K562 (cell line): ENCODE measurements around the gene CLSTN1. TPM values are rescaled to one million over a fixed set of nuclear protein-coding genes. Genes with fewer than 3 reads are reported as not detected.

Source experiments
- ARHGAP35 ChIP-seq: fragments of 450-650 bp; IDR thresholded peaks from 2 replicates; pipeline ENCODE4 v1.6.1; 2018; ENCODE audit not compliant: partially characterized antibody
- BMI1 ChIP-seq: fragments of 150-350 bp; IDR thresholded peaks from 2 replicates; pipeline ENCODE4 v1.6.1; 2014; ENCODE audit warnings: low read length
- C11orf30 ChIP-seq: fragments of 450-650 bp; IDR thresholded peaks from 2 replicates; pipeline ENCODE4 v1.6.1; 2016; ENCODE audit warnings: low read depth, mild to moderate bottlenecking
- ETV1 ChIP-seq: fragments of 450-650 bp; conservative IDR thresholded peaks from 2 replicates; pipeline ENCODE4 v1.6.1; 2016; ENCODE audit warnings: missing genetic modification characterization, control low read depth, low read depth, missing compliant biosample characterization
- FOXM1 ChIP-seq, 2 experiments: fragments of 450-650 bp in 1 of 2; sonication (generic) in 1 of 2; formaldehyde crosslinking in 1 of 2; IDR thresholded peaks; 2 replicates each; pipeline versions ENCODE4 v1.6.1 to v1.9.0; 2017 to 2022; ENCODE audit warnings: low read depth in 2 of 2, mild to moderate bottlenecking in 2 of 2, missing genetic modification reagents in 1 of 2, moderate library complexity in 1 of 2
- KDM2B ChIP-seq: fragments of 250-450 bp; sonication (Bioruptor Pico); IDR thresholded peaks from 2 replicates; pipeline ENCODE4 v1.8.0; 2021; ENCODE audit warnings: mild to moderate bottlenecking, moderate library complexity
- LARP7 ChIP-seq: fragments of 450-650 bp; IDR thresholded peaks from 2 replicates; pipeline ENCODE4 v1.6.1; 2016
- LCOR ChIP-seq: sonication (generic); formaldehyde crosslinking; IDR thresholded peaks from 2 replicates; pipeline ENCODE4 v1.8.0; 2022; ENCODE audit warnings: mild to moderate bottlenecking, missing genetic modification reagents
- MYC ChIP-seq, 2 experiments: fragments of 250-450 bp in 1 of 2; sonication (Bioruptor Pico) in 1 of 2; IDR thresholded peaks; 2 replicates each; pipeline versions ENCODE4 v1.5.1 to v1.6.1; 2012 to 2021; ENCODE audit warnings: low read depth in 2 of 2, borderline replicate concordance in 1 of 2, improper control_type of control experiment in 1 of 2, low read length in 1 of 2, mild to moderate bottlenecking in 1 of 2, moderate library complexity in 1 of 2
- NCOA4 ChIP-seq: fragments of 450-650 bp; IDR thresholded peaks from 2 replicates; pipeline ENCODE4 v1.6.1; 2018; ENCODE audit warnings: mild to moderate bottlenecking; ENCODE audit not compliant: partially characterized antibody
- NEUROD1 ChIP-seq: fragments of 150-350 bp; IDR thresholded peaks from 2 replicates; pipeline ENCODE4 v1.6.1; 2014; ENCODE audit warnings: borderline replicate concordance, low read length, low read depth; ENCODE audit not compliant: partially characterized antibody
- NR4A1 ChIP-seq, 2 experiments: fragments of 250-450 bp in 1 of 2; fragments of 450-650 bp in 1 of 2; sonication (Bioruptor Pico) in 1 of 2; IDR thresholded peaks; 2 replicates each; pipeline versions ENCODE4 v1.4.0 to v1.6.1; 2016 to 2020; ENCODE audit warnings: mild to moderate bottlenecking in 2 of 2, missing compliant biosample characterization in 1 of 2, missing genetic modification characterization in 1 of 2, moderate library complexity in 1 of 2
- PHF20 ChIP-seq: fragments of 450-650 bp; IDR thresholded peaks from 2 replicates; pipeline ENCODE4 v1.6.1; 2018; ENCODE audit not compliant: partially characterized antibody
- RBFOX2 ChIP-seq: fragments of 200-400 bp; formaldehyde crosslinking; IDR thresholded peaks from 2 replicates; pipeline ENCODE4 v1.6.1; 2017; ENCODE audit warnings: low read depth, mild to moderate bottlenecking, low read length, moderate library complexity
- RFX1 ChIP-seq: fragments of 450-650 bp; IDR thresholded peaks from 2 replicates; pipeline ENCODE4 v1.6.1; 2016; ENCODE audit warnings: mild to moderate bottlenecking, moderate library complexity
- SMARCA4 ChIP-seq: fragments of 450-650 bp; IDR thresholded peaks from 2 replicates; pipeline ENCODE4 v1.6.1; 2016
- SMARCA5 ChIP-seq: fragments of 450-650 bp; IDR thresholded peaks from 2 replicates; pipeline ENCODE4 v1.6.1; 2016
- SNRNP70 ChIP-seq: fragments of 200-400 bp; formaldehyde crosslinking; optimal IDR thresholded peaks from 2 replicates; pipeline ENCODE3; 2017; ENCODE audit warnings: low read depth, low read length
- SPI1 ChIP-seq: IDR thresholded peaks from 2 replicates; pipeline ENCODE4 v1.6.1; 2011; ENCODE audit warnings: low read depth, low read length, control low read depth, borderline replicate concordance
- SREBF1 ChIP-seq: fragments of 150-350 bp; IDR thresholded peaks from 2 replicates; pipeline ENCODE4 v1.6.1; 2014; ENCODE audit warnings: antibody characterized with exemption, low read depth, low read length, borderline replicate concordance
- ZBTB33 ChIP-seq: sonication (generic); formaldehyde crosslinking; IDR thresholded peaks from 2 replicates; pipeline ENCODE4 v1.8.1; 2023; ENCODE audit warnings: mild to moderate bottlenecking, missing genetic modification reagents
- ZNF354B ChIP-seq: fragments of 250-450 bp; sonication (Bioruptor Pico); IDR thresholded peaks from 2 replicates; pipeline ENCODE4 v1.4.0; 2020
- polyA plus RNA-seq, 8 experiments: library from polyadenylated mRNA; depleted of rRNA in 4 of 8; stranded (reverse) in 5 of 8; unstranded in 3 of 8; fragments of >200 nt; fragmentation: Nextera tagmentation in 2 of 8; fragmentation: Illumina TruSeq in 1 of 8; extraction: Ambion mirVana in 2 of 8; extraction: Trizol in 1 of 8; gene quantifications; 2 replicates each; pipeline versions ENCODE4 v1.2.1 to v1.2.3, GENCODE V29; 2011 to 2014; ENCODE audit warnings: inconsistent platforms in 1 of 8, missing spikeins in 1 of 8
- total RNA-seq, 7 experiments: library from RNA; depleted of rRNA in 6 of 7; stranded (reverse); fragments of >200 nt in 6 of 7; fragmentation: Illumina TruSeq in 2 of 7; extraction: Trizol in 2 of 7; gene quantifications; 2 replicates each; pipeline versions ENCODE4 v1.2.1 to v1.2.3, GENCODE V29; 2011 to 2021; ENCODE audit warnings: low replicate concordance in 1 of 7
- TF ChIP-seq, protein P1 (sequence below): sonication (generic); formaldehyde crosslinking; IDR thresholded peaks from 2 replicates; pipeline ENCODE4 v1.8.0; 2022; ENCODE audit warnings: mild to moderate bottlenecking, low read depth, missing genetic modification reagents
- TF ChIP-seq, protein P2 (sequence below): sonication (generic); formaldehyde crosslinking; IDR thresholded peaks from 2 replicates; pipeline ENCODE4 v1.8.0; 2023; ENCODE audit warnings: mild to moderate bottlenecking, missing genetic modification reagents

CLSTN1 gene
- total and polyA plus RNA-seq, 9 of the 15 experiments (the other 6 are each of a cell fraction or from before 2014, with no cell fraction given) = 1.1 to 32.5 (median 13.3) TPM

- TF ChIP-seq NEUROD1 (peak; percentile 36), BMI1 (no peak), RFX1 (no peak), SMARCA5 (peak; percentile 36; the same call in 1 of the 2 replicates), SREBF1 (no peak), MYC (IDR thresholded peaks at IDR 0.05; ENCODE audit: low read depth, low read length) (peak; percentile 95), MYC (CRISPR knock-in tag; IDR thresholded peaks at IDR 0.05; ENCODE audit: borderline replicate concordance, low read depth) (peak; percentile 86; the same call in 1 of the 2 replicates), SMARCA4 (peak; percentile 75), SNRNP70 (no peak), NR4A1 (CRISPR knock-in tag; IDR thresholded peaks at IDR 0.05) (peak; percentile 81; the same call in 1 of the 2 replicates), NR4A1 (tag; IDR thresholded peaks at IDR 0.05) (no peak; the same call in 1 of the 2 replicates), NCOA4 (no peak), PHF20 (peak; percentile 87), RBFOX2 (peak; percentile 78), C11orf30 (0 out of 2 replicates have a peak, but pooled peaks have one; percentile 26), SPI1 (peak; percentile 72; the same call in 1 of the 2 replicates), LCOR (CRISPR knock-in tag) (no peak), LARP7 (peak; percentile 87; the same call in 1 of the 2 replicates), ARHGAP35 (no peak), FOXM1 (IDR thresholded peaks at IDR 0.05; ENCODE audit: low read depth) (no peak; the same call in 1 of the 2 replicates), FOXM1 (CRISPR knock-in tag; IDR thresholded peaks at IDR 0.05; ENCODE audit: low read depth) (no peak), ETV1 (tag) (peak; percentile 95), ZBTB33 (no peak), ZNF354B (no peak), KDM2B (CRISPR knock-in tag) (0 out of 2 replicates have a peak, but pooled peaks have one; percentile 19)
- TF ChIP-seq, protein P1, sequence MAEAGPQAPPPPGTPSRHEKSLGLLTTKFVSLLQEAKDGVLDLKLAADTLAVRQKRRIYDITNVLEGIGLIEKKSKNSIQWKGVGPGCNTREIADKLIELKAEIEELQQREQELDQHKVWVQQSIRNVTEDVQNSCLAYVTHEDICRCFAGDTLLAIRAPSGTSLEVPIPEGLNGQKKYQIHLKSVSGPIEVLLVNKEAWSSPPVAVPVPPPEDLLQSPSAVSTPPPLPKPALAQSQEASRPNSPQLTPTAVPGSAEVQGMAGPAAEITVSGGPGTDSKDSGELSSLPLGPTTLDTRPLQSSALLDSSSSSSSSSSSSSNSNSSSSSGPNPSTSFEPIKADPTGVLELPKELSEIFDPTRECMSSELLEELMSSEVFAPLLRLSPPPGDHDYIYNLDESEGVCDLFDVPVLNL (CRISPR knock-in tag) = no peak
- TF ChIP-seq, protein P2, sequence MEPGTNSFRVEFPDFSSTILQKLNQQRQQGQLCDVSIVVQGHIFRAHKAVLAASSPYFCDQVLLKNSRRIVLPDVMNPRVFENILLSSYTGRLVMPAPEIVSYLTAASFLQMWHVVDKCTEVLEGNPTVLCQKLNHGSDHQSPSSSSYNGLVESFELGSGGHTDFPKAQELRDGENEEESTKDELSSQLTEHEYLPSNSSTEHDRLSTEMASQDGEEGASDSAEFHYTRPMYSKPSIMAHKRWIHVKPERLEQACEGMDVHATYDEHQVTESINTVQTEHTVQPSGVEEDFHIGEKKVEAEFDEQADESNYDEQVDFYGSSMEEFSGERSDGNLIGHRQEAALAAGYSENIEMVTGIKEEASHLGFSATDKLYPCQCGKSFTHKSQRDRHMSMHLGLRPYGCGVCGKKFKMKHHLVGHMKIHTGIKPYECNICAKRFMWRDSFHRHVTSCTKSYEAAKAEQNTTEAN (CRISPR knock-in tag) = 0 out of 2 replicates have a peak, but pooled peaks have one; percentile 37
These were observed 136.5 kb downstream of the CLSTN1 start (continued) for GRCh38 chr1:9687120-9687873.
